ENCODE data around the gene MT4.

GRCh38 chr16:56520251-56520577 is 44.7 kb upstream of the MT4 start:
- no peak for TF ChIP-seq EZH2 (IDR thresholded peaks at IDR 0.05)
- TF ChIP-seq POLR2AphosphoS5 (IDR thresholded peaks at IDR 0.05; ENCODE audit: borderline replicate concordance, low read depth, low read length): no peak

Measured in SK-N-MC (cell line).